Activated naive CD4-positive, alpha-beta T cell (primary cell): ENCODE data around the gene WDR88.
"Not testable (repeated sequence)": the region's sequence is repeated elsewhere in the genome, so short reads cannot be mapped to it uniquely, and the experiment has no call there.

ENCODE experiments used
- DNase-seq, 4 experiments: peaks; one replicate each; lab custom pipeline; 2025; lab: John Stamatoyannopoulos, UW

The WDR88 gene

GRCh38 chr19:33171916-33172359, 40.0 kb downstream of the WDR88 start:
- DNase-seq: no peak

DNA sequence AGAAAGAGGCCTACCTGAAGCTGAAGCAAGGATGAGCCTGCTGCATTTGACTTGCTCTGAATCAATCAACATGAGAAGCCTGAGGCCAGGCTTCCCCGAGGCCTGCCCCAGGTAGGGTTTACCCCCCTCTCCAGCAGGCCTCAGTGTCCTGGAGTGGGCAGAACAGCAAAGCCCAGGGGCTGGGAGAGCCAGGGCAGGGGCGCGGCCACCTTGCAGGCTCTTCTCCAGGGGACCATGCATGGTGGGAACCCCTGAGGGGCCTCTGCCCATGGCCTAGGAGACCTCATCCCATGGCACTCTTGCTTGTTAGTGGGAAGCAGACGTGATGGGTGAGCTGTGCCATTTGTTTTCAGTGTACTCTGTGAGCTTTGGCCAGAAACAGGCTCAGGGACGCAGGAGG, 42.3 kb downstream of the WDR88 start:
- no peak for DNase-seq

DNA sequence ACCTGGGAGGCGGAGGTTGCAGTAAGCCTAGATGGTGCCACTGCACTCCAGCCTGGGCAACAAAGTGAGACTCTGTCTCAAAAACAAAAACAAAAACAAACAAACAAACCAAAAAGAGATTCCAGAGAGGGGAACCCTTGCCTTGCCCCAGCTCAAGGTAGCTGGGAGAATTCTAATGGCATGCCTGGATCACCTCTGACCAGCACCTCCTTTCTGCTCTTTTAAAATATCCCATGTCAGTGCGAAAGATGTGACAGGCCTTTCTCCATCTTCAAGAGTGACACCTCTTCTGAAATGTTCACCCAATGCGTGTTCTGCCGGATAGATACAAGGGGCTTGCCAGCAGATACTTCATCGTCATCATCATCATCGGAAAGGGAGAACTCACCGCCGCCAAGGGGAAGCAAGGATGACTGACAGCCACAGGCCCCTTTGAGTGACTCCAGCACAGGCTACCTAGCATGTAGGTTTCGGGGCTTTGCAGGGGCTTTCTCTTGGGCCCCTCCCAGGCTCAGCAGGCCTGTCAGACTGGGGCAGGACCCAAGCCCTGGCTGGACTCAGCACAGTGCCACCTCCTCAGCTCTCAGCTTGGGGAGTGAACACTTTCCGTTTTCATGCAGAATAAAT, 43.4 kb downstream of the WDR88 start:
- DNase-seq: no peak

DNA sequence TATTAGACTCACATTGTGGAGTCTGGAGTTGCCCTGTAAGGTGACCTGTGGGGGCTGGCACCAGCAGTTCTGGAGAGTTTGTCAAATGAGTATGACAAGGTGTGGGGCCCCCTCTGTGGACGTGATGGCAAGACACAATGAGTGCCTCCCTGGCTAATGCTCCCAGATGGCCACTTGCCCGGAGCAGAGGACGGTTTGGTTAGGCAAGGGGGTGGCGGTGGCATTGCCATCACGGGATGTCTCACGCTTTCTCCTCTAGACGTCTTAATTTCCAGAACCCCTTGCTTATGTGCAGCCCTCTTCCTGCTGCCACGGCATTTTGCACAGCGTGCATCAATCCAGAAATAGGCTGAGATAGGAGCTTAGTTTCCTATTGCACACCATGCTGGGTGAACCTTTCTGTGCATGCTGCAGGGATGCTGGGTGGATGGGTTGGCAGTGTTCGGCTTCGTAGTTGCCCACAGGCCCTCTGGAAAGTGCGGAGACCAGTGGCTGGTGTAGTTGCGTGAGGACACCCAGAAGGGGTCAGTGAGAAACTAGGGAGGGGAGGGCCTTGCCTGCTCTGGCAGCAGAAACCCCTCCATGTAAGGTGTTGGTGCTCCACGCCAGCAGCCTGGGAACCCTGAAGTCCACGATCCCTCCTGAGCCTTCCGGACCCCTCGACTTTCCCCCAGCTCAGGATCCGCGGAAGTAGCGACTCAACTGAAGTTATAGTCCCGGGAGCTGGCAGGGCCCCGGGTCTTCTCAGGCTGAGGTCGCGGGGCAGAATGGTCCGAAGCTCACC, 44.2 kb downstream of the WDR88 start:
- DNase-seq: peak in 2 of 4 experiments; percentile 39 to 41

GRCh38 chr19:33176670-33177416, 44.9 kb downstream of the WDR88 start:
- DNase-seq: peak; percentile 95 to 99 (median 98)

GRCh38 chr19:33177417-33177979, 45.6 kb downstream of the WDR88 start:
- peak in 3 of 4 experiments; percentile 68 to 85 (median 79) for DNase-seq

DNA sequence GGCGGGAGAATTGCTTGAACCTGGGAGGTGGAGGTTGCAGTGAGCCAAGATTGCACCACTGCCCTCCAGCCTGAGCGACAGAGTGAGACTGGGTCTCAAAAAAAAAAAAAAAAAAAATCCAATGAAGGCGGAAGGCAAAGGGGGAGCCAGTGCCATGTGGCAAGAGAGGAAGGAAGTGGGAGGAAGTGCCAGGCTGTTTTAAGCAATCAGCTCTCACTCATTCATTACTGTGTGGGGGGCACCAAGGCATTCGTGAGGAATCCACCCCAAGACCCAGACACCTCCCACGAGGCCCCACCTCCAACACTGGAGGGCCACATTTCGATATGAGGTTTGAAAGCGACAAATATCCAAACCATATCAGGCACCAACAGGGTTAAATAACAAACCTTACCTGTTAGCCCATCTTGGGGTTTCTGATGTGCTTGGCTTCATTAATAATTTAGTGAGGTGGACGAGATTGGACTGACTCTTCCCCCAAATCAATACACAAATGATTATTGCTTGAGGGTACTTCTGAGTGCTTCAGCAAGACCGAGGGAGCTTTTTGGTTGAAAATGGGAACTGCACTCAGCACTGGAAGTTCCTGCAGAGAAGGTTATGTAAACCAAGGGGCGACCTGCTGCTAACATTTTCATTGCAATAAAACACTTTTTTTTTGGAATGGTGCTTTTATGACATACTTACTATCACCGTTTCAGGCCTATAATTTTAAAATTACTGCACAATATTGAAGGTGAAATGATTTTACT, 54.7 kb downstream of the WDR88 start:
- no peak for DNase-seq

DNA sequence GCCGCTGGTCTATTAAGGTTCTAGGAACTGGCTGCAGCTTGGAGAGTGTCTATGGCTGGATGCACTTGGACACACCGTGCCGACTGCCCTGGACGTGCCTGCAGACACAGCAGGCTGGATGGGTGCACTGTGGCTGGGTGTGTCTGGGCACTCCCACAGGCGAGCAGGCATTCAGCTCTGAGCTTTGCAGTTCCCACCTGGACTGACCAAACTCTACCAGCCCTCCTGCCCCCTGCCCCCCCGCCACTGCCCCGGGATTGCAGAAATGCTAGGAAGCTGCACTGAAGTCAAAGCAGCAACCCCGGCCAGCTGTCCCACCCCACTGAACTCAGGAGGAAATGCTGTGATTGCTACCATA, 55.2 kb downstream of the WDR88 start:
- DNase-seq: no peak

DNA sequence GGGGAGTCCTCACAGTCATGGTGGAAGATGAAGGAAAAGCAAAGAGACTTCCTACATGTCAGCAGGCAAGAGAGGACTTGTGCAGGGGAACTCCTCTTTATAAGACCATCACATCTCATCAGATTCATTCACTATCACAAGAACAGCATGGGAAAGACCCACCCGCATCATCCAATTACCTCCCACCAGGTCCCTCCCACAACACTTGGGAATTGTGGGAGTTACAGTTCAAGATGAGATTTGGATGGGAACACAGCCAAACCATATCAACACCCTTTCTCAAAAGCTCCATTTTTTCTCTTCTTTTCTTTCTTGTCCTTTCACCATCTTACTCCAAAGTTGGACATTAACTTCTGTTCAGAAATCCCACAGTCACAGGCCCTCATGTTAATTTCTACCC, 57.5 kb downstream of the WDR88 start:
- DNase-seq: no peak

DNA sequence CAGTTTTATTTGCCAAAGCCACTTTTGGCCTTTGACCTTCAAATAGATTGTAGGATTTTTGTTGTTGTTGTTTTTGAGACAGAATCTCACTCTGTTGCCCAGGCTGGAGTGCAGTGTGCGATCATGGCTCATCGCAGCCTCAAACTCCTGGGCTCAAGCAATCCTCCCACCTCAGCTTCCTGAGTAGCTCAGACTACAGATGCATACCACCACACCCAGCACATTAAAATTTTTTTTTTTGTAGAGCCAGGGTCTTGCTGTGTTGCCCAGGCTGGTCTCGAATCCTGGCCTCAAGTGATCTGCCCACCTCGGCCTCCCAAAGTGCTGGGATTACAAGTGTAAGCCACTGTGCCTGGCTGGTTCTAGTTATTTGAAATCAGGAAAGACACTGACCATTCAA, 59.2 kb downstream of the WDR88 start:
- not testable (repeated sequence) for DNase-seq

- DNase-seq: no peak
Observed at GRCh38 chr19:33191501-33191900, 59.6 kb downstream of the WDR88 start.

DNA sequence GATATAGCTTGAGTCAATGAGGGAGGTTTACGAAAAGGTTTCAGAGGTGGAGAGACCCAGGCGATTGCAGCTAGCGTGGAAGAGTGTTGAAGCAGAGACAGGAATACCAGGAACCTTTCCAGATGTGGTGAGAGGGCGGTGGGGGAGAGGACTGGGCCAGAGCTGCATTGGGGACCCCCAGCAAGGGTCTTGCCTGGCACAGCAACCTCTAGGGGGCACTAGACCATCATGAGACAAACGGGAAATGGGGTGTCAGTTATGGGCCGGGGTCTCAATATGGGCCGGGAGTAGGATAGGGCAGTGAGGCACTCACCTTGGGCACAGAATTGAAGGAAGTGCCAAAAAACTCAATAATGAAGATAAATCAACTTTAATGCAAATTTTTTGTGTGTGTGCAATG, 60.1 kb downstream of the WDR88 start:
- no peak for DNase-seq

DNA sequence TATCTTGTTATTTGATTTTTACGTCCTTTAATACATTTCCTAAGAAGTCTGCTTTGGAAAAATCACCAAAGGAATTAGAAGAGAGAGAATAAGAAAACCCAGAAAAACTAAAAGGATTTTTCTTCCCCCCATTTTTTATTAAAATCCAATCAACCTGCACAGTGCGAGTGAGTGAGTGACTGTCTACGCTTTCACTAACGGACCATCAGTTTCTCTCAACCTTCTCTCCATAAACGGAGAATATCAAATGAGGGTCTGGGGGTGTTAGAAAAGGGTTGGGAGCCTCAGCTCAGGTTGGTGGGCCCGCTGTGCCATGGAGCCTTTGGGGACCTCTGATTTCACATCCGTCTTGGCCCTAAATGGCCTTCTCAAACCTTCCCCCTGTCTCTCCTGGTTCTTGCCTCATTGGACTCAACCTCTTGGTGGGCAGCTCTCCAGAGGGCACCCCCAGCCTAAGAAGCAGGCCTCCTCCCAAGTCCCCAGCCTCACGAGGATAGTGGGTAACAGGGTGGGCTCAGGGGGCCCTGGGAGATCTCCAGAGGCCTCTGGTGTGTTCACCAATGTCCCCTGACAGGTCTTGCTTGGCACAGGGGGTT, 61.5 kb downstream of the WDR88 start:
- no peak for DNase-seq

DNA sequence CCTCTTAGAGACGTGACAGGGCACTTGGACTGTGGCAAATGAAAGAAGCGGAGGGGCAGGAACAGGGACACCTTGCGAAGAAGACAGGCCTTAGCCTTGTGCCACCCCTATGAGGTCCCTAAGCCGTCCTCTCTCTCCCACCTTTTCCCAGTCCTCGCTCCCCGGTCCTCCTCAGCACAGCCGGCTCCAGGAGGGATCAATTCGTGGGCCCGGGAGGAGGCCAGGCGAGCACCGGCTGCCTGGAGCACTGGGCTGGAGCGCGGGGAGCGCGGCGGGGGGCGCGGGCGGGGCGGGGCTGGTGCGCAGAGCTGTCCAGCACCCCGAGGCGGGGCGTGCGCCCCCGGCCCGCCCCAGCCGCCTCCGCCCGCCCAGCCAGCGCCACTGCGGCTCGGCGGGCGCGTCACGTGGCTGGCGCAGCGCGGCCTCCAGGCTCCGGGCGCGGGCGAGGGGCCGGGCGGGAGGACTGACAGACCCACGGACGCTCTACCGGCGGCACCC, 62.0 kb downstream of the WDR88 start, which contains the start of gene LRP3:
LRP3 (plus strand) TSS at position 466 of the 498 bp plus-strand sequence. CDS start 456 bp downstream, outside the sequence.
- DNase-seq: no peak

- DNase-seq: no peak
Observed at GRCh38 chr19:33194532-33194885, 62.6 kb downstream of the WDR88 start.

- no peak for DNase-seq
Observed at GRCh38 chr19:33194886-33195644, 63.2 kb downstream of the WDR88 start.

DNA sequence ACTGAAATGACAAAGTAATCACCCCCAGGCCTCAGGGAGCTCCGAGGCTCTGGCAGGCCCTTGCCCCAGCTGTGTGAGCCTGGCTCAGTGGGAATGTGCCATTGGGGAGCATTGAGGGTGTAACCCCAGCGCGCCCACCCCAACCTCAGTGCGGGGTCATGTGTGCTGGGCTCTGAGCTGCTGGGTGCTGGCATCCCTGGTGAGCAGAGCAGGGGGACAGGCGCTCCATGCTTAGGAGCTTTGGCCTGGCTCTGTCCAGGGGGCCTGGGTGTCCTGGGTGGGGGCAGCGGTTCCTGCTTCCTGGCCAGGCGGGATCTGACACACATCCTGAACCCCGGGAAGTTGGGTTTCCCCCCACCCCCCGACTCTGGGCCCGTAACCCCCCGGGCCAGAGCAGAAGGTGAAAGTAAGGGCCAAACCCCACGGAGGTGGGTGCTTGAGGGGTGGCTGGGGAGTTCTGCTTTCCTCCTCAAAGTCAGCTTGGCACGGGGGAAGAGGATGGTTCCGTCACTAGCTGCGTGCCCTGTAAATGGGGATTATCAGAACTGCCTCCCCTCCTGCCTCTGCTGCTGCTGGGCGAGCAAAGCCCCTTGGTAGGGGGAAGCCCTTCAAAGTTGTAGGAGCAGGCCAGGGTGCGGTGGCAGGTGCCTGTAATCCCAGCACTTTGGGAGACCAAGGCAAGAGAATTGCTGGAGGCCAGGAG, 63.9 kb downstream of the WDR88 start:
- DNase-seq: no peak

GRCh38 chr19:33196446-33197193, 64.7 kb downstream of the WDR88 start:
- DNase-seq: no peak

- no peak for DNase-seq
Observed at GRCh38 chr19:33197591-33198000, 65.7 kb downstream of the WDR88 start.
